22Rv1 (cell line): Measurements from ENCODE around the gene FBL.

Experiments
- ZFX ChIP-seq: fragments of 450-650 bp; IDR thresholded peaks from 2 replicates; pipeline ENCODE4 v1.6.1; 2017; ENCODE audit warnings: antibody characterized with exemption, borderline replicate concordance
- TF ChIP-seq, protein P1 (sequence below): fragments of 450-650 bp; IDR thresholded peaks from 2 replicates; pipeline ENCODE4 v1.5.1; 2017; ENCODE audit warnings: mild to moderate bottlenecking

GRCh38 chr19:39833160-39833463 lies 13.1 kb downstream of the FBL start:
- TF ChIP-seq ZFX = no peak
- TF ChIP-seq, protein P1, sequence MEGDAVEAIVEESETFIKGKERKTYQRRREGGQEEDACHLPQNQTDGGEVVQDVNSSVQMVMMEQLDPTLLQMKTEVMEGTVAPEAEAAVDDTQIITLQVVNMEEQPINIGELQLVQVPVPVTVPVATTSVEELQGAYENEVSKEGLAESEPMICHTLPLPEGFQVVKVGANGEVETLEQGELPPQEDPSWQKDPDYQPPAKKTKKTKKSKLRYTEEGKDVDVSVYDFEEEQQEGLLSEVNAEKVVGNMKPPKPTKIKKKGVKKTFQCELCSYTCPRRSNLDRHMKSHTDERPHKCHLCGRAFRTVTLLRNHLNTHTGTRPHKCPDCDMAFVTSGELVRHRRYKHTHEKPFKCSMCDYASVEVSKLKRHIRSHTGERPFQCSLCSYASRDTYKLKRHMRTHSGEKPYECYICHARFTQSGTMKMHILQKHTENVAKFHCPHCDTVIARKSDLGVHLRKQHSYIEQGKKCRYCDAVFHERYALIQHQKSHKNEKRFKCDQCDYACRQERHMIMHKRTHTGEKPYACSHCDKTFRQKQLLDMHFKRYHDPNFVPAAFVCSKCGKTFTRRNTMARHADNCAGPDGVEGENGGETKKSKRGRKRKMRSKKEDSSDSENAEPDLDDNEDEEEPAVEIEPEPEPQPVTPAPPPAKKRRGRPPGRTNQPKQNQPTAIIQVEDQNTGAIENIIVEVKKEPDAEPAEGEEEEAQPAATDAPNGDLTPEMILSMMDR = no peak
